ENCODE data around the gene ZNF219. TPM values are rescaled to one million over a fixed set of nuclear protein-coding genes. Genes with fewer than 3 reads are reported as not detected.

The ZNF219 gene
- total and polyA plus RNA-seq, 2 of the 13 experiments (the other 11 are each of a cell fraction or from before 2014, with no cell fraction given), result 34.5 to 36.6 TPM

- TF ChIP-seq ZBTB37 (CRISPR knock-in tag; IDR thresholded peaks at IDR 0.05), result peak; percentile 90; the same call in 1 of the 2 replicates
- TF ChIP-seq EED (CRISPR knock-in tag; IDR thresholded peaks at IDR 0.05), result peak; percentile 100
- TF ChIP-seq CTCF (CRISPR knock-in tag; IDR thresholded peaks at IDR 0.05), result peak; percentile 95
- peak; percentile 88; the same call in 1 of the 2 replicates for TF ChIP-seq ARID4A (CRISPR knock-in tag; IDR thresholded peaks at IDR 0.05; ENCODE audit: borderline replicate concordance)
- TF ChIP-seq ZSCAN9 (CRISPR knock-in tag; IDR thresholded peaks at IDR 0.05; ENCODE audit: borderline replicate concordance), result peak; percentile 81
- peak; percentile 95 for TF ChIP-seq KDM3A (CRISPR knock-in tag; IDR thresholded peaks at IDR 0.05; ENCODE audit: low read depth)
- no peak for TF ChIP-seq SNRNP70 (IDR thresholded peaks at IDR 0.05; ENCODE audit: low read depth, low read length)
- no peak for TF ChIP-seq NBN (conservative IDR thresholded peaks at IDR 0.05)
- TF ChIP-seq ZNF501 (CRISPR knock-in tag; IDR thresholded peaks at IDR 0.05), result peak; percentile 99
- peak; percentile 94; the same call in 1 of the 2 replicates for TF ChIP-seq ZNF44 (CRISPR knock-in tag; IDR thresholded peaks at IDR 0.05)
- TF ChIP-seq IRF2 (CRISPR knock-in tag; IDR thresholded peaks at IDR 0.05), result peak; percentile 69
- peak; percentile 94 for TF ChIP-seq HINFP (CRISPR knock-in tag; IDR thresholded peaks at IDR 0.05; ENCODE audit: low read depth)
- no peak for TF ChIP-seq SUZ12 (IDR thresholded peaks at IDR 0.05; ENCODE audit: low read depth, low read length)
- TF ChIP-seq IKZF4 (CRISPR knock-in tag; IDR thresholded peaks at IDR 0.05; ENCODE audit: borderline replicate concordance, low read depth, not compliant biosample characterization), result peak; percentile 99
- peak; percentile 99 for TF ChIP-seq BCL3 (CRISPR knock-in tag; IDR thresholded peaks at IDR 0.05)
- no peak for TF ChIP-seq SCMH1 (CRISPR knock-in tag; IDR thresholded peaks at IDR 0.05; ENCODE audit: borderline replicate concordance)
- TF ChIP-seq ZNF292 (CRISPR knock-in tag; IDR thresholded peaks at IDR 0.05; ENCODE audit: borderline replicate concordance, low read depth), result peak; percentile 92
- peak; percentile 99 for TF ChIP-seq ZNF563 (CRISPR knock-in tag; IDR thresholded peaks at IDR 0.05)
- TF ChIP-seq ZFP36L2 (CRISPR knock-in tag; IDR thresholded peaks at IDR 0.05), result no peak
Measured at GRCh38 chr14:21103710-21104447, 5.4 kb upstream of the ZNF219 start (continued).

All from HepG2 (cell line).